Measurements from ENCODE around the gene VWA5B1. TPM values are rescaled to one million over a fixed set of nuclear protein-coding genes. Genes with fewer than 3 reads are reported as not detected.

Gene VWA5B1
- total and polyA plus RNA-seq, 2 experiments from 2014 or later: 0.16 to 1.0 TPM

- no peak for TF ChIP-seq NANOG (IDR thresholded peaks at IDR 0.05; ENCODE audit: borderline replicate concordance)
- TF ChIP-seq ZNF114 (CRISPR knock-in tag; IDR thresholded peaks at IDR 0.05): no peak
- TF ChIP-seq EZH2 (IDR thresholded peaks at IDR 0.05; ENCODE audit: low read depth, unreplicated experiment): no peak
- no peak for TF ChIP-seq ZNF331 (CRISPR knock-in tag; IDR thresholded peaks at IDR 0.05; ENCODE audit: low read depth)
- TF ChIP-seq STAT1 (IDR thresholded peaks at IDR 0.05; ENCODE audit: unreplicated experiment): no peak
Observed at GRCh38 chr1:20291645-20292084, 990 bp downstream of the VWA5B1 start (continued).

- Mint-ChIP-seq H3K36me3 (ENCODE audit: low read depth) (no peaks in the 10 kb centered on the region), H3K4me3 (no peak overlapping the region), H3K9me3 (no peaks in the 10 kb centered on the region), H3K4me1 (no peaks in the 10 kb centered on the region), H3K27ac (no peak overlapping the region), H3K27me3 (ENCODE audit: insufficient read depth, low read depth, poor library complexity) (peaks cover 4% of the 10 kb centered on the region)
- no peaks in the 10 kb centered on the region for H3K79me2 ChIP-seq (replicated peaks; ENCODE audit: insufficient read depth)
- TF ChIP-seq ZNF331 (CRISPR knock-in tag; IDR thresholded peaks at IDR 0.05; ENCODE audit: low read depth): no peak
- TF ChIP-seq, protein P1, sequence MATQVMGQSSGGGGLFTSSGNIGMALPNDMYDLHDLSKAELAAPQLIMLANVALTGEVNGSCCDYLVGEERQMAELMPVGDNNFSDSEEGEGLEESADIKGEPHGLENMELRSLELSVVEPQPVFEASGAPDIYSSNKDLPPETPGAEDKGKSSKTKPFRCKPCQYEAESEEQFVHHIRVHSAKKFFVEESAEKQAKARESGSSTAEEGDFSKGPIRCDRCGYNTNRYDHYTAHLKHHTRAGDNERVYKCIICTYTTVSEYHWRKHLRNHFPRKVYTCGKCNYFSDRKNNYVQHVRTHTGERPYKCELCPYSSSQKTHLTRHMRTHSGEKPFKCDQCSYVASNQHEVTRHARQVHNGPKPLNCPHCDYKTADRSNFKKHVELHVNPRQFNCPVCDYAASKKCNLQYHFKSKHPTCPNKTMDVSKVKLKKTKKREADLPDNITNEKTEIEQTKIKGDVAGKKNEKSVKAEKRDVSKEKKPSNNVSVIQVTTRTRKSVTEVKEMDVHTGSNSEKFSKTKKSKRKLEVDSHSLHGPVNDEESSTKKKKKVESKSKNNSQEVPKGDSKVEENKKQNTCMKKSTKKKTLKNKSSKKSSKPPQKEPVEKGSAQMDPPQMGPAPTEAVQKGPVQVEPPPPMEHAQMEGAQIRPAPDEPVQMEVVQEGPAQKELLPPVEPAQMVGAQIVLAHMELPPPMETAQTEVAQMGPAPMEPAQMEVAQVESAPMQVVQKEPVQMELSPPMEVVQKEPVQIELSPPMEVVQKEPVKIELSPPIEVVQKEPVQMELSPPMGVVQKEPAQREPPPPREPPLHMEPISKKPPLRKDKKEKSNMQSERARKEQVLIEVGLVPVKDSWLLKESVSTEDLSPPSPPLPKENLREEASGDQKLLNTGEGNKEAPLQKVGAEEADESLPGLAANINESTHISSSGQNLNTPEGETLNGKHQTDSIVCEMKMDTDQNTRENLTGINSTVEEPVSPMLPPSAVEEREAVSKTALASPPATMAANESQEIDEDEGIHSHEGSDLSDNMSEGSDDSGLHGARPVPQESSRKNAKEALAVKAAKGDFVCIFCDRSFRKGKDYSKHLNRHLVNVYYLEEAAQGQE (IDR thresholded peaks at IDR 0.05; ENCODE audit: unreplicated experiment): no peak
- TF ChIP-seq CREB1 (CRISPR knock-in tag; IDR thresholded peaks at IDR 0.05; ENCODE audit: low read depth): no peak
- TF ChIP-seq NANOG (IDR thresholded peaks at IDR 0.05; ENCODE audit: borderline replicate concordance): no peak
- TF ChIP-seq, protein P2, sequence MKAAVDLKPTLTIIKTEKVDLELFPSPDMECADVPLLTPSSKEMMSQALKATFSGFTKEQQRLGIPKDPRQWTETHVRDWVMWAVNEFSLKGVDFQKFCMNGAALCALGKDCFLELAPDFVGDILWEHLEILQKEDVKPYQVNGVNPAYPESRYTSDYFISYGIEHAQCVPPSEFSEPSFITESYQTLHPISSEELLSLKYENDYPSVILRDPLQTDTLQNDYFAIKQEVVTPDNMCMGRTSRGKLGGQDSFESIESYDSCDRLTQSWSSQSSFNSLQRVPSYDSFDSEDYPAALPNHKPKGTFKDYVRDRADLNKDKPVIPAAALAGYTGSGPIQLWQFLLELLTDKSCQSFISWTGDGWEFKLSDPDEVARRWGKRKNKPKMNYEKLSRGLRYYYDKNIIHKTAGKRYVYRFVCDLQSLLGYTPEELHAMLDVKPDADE (IDR thresholded peaks at IDR 0.05): no peak
- TF ChIP-seq ZNF114 (CRISPR knock-in tag; IDR thresholded peaks at IDR 0.05): no peak
- TF ChIP-seq EZH2 (IDR thresholded peaks at IDR 0.05; ENCODE audit: low read depth, unreplicated experiment): no peak
- TF ChIP-seq, protein P3, sequence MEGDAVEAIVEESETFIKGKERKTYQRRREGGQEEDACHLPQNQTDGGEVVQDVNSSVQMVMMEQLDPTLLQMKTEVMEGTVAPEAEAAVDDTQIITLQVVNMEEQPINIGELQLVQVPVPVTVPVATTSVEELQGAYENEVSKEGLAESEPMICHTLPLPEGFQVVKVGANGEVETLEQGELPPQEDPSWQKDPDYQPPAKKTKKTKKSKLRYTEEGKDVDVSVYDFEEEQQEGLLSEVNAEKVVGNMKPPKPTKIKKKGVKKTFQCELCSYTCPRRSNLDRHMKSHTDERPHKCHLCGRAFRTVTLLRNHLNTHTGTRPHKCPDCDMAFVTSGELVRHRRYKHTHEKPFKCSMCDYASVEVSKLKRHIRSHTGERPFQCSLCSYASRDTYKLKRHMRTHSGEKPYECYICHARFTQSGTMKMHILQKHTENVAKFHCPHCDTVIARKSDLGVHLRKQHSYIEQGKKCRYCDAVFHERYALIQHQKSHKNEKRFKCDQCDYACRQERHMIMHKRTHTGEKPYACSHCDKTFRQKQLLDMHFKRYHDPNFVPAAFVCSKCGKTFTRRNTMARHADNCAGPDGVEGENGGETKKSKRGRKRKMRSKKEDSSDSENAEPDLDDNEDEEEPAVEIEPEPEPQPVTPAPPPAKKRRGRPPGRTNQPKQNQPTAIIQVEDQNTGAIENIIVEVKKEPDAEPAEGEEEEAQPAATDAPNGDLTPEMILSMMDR (conservative IDR thresholded peaks at IDR 0.05; ENCODE audit: low read depth in 2 of 2): no peak
- TF ChIP-seq POLR2AphosphoS5 (IDR thresholded peaks at IDR 0.05; ENCODE audit: low read depth): no peak
- no peak for TF ChIP-seq JUNB (IDR thresholded peaks at IDR 0.05; ENCODE audit: unreplicated experiment)
- no peak for TF ChIP-seq ZNF462 (CRISPR knock-in tag; IDR thresholded peaks at IDR 0.05)
- no peak for TF ChIP-seq EZH2phosphoT487 (IDR thresholded peaks at IDR 0.05; ENCODE audit: unreplicated experiment)
- TF ChIP-seq STAT1 (IDR thresholded peaks at IDR 0.05; ENCODE audit: unreplicated experiment): no peak
- H2AFZ ChIP-seq: no peak overlapping the region
- no peak overlapping the region for H3K4me2 ChIP-seq
- H3F3A ChIP-seq (replicated peaks; ENCODE audit: low read depth): no peaks in the 10 kb centered on the region
- DNase-seq (ENCODE audit: low spot score): no peak
- no peaks in the 10 kb centered on the region for H3K9me2 ChIP-seq (ENCODE audit: insufficient read depth)
- no peak overlapping the region for H3K27ac ChIP-seq (ENCODE audit: low read depth)
- H3K36me3 ChIP-seq (ENCODE audit: insufficient read depth): no peaks in the 10 kb centered on the region
- no peaks in the 10 kb centered on the region for H3K27me3 ChIP-seq (ENCODE audit: insufficient read depth)
- H3K4me1 ChIP-seq (ENCODE audit: insufficient read depth): no peaks in the 10 kb centered on the region
- H3K4me3 ChIP-seq: no peak overlapping the region
- ATAC-seq: no peak
- H4K20me1 ChIP-seq (replicated peaks; ENCODE audit: insufficient read depth): no peaks in the 10 kb centered on the region; the same call in 1 of the 2 replicates
Observed at GRCh38 chr1:20298626-20299025, 8.0 kb downstream of the VWA5B1 start.

All from GM23338 (cell line).